Bronchial epithelial cell (primary cell): Measurements from ENCODE around the gene DMBT1. TPM values are rescaled to one million over a fixed set of nuclear protein-coding genes. Genes with fewer than 3 reads are reported as not detected.

Source experiments
- DNase-seq: peaks from one replicate; pipeline ENCODE4 v3.0.0-alpha.2; 2010; ENCODE audit warnings: low read depth
- FAIRE-seq: peaks from 2 replicates; lab custom pipeline; 2011; peaks lifted over from hg19 to GRCh38; lab: Jason Lieb, UNC
- H3K27me3 ChIP-seq: 2 replicates; pipeline ENCODE4 v1.5.1; 2011; ENCODE audit warnings: low read length; ENCODE audit not compliant: control insufficient read depth, insufficient read depth
- H3K36me3 ChIP-seq: 2 replicates; pipeline ENCODE4 v1.5.1; 2011; ENCODE audit warnings: low read length; ENCODE audit not compliant: control insufficient read depth, insufficient read depth
- H3K4me3 ChIP-seq: 2 replicates; pipeline ENCODE4 v1.5.1; 2011; ENCODE audit warnings: mild to moderate bottlenecking, low read depth, low read length, control low read depth
- total RNA-seq: library from RNA; depleted of rRNA; stranded (reverse); fragments of >200 nt; gene quantifications from 2 replicates; pipeline ENCODE4 v1.2.1, GENCODE V29; 2014
- TF ChIP-seq, protein P1 (sequence below): IDR thresholded peaks from 2 replicates; pipeline ENCODE4 v1.5.1; 2011; ENCODE audit warnings: mild to moderate bottlenecking, moderate library complexity, low read length, control low read depth, inconsistent platforms; ENCODE audit not compliant: insufficient read depth, severe bottlenecking

Gene DMBT1
- not detected in 2 replicates for total RNA-seq

DNA sequence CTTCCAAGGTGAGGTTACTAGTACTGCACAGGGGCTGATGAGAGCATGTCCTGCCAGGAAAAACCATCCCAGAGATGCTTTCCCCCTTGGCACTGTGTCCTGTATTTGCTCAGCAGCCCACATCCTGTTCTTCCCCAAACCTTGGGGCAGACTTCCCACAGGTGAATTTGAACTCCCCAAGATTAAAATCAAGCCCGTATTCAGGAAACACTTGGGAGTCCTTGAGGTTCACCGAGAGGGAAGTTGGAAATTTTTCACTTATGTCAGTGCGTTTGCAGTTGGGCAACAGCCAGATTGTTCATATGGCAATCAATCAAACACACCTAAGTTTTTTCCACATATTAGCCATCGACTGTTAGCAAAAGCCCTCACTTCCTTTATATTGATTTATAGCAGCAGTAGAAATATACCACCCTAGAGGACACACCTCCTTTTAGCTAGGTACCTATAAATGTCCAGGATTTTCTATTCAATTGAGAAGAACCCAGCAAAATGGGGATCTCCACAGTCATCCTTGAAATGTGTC is at the start of gene DMBT1:
TSS of gene DMBT1 (plus strand) at position 476 of the 526 bp plus-strand sequence. CDS start at position 493, 17 bp downstream.
- FAIRE-seq (no peak), DNase-seq (peak; percentile 50)
- TF ChIP-seq, protein P1, sequence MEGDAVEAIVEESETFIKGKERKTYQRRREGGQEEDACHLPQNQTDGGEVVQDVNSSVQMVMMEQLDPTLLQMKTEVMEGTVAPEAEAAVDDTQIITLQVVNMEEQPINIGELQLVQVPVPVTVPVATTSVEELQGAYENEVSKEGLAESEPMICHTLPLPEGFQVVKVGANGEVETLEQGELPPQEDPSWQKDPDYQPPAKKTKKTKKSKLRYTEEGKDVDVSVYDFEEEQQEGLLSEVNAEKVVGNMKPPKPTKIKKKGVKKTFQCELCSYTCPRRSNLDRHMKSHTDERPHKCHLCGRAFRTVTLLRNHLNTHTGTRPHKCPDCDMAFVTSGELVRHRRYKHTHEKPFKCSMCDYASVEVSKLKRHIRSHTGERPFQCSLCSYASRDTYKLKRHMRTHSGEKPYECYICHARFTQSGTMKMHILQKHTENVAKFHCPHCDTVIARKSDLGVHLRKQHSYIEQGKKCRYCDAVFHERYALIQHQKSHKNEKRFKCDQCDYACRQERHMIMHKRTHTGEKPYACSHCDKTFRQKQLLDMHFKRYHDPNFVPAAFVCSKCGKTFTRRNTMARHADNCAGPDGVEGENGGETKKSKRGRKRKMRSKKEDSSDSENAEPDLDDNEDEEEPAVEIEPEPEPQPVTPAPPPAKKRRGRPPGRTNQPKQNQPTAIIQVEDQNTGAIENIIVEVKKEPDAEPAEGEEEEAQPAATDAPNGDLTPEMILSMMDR, result no peak
- Histone ChIP-seq H3K36me3 (no peaks in the 10 kb centered on the region), H3K27me3 (peaks cover 10% of the 10 kb centered on the region), H3K4me3 (no peak within 1 kb of the TSS)

DNA sequence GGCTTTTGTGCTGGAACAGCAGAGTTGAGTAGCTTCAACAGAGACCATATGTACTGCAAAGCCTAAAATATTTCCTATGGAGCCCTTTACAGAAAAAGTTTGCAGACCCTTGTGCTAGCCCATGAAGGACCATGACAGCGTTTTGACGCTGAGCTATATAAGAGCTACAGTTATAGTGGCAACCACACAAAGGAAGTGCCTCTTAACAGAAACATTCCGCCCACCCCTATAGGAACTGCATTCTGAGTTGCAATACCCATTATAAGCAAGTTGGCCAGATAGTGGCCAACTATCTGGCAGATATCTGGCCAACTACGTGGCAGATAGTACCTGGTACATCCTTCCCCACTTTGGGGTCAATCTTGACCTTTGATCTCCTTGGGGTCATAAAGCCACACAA is 47.5 kb upstream of the DMBT1 start:
- FAIRE-seq (no peak), DNase-seq (no peak)
- TF ChIP-seq, protein P1, result no peak
- Histone ChIP-seq H3K36me3 (peaks cover 9% of the 10 kb centered on the region), H3K4me3 (no peak overlapping the region), H3K27me3 (no peaks in the 10 kb centered on the region)

DNA sequence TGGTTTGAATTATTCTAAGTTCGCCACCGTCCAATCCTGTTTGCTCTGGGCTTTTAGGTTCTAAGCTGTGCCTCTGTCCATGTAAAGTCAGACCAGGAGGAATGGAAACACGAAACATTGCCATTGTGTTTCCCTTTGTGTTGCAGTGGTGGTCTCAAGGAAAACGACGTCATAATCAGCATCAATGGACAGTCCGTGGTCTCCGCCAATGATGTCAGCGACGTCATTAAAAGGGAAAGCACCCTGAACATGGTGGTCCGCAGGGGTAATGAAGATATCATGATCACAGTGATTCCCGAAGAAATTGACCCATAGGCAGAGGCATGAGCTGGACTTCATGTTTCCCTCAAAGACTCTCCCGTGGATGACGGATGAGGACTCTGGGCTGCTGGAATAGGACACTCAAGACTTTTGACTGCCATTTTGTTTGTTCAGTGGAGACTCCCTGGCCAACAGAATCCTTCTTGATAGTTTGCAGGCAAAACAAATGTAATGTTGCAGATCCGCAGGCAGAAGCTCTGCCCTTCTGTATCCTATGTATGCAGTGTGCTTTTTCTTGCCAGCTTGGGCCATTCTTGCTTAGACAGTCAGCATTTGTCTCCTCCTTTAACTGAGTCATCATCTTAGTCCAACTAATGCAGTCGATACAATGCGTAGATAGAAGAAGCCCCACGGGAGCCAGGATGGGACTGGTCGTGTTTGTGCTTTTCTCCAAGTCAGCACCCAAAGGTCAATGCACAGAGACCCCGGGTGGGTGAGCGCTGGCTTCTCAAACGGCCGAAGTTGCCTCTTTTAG is 46.3 kb upstream of the DMBT1 start:
- H3K36me3 ChIP-seq, result peaks cover 9% of the 10 kb centered on the region
- H3K27me3 ChIP-seq, result no peaks in the 10 kb centered on the region
- TF ChIP-seq, protein P1, result no peak
- DNase-seq (peak; percentile 20), FAIRE-seq (no peak)
- H3K4me3 ChIP-seq, result no peak overlapping the region

DNA sequence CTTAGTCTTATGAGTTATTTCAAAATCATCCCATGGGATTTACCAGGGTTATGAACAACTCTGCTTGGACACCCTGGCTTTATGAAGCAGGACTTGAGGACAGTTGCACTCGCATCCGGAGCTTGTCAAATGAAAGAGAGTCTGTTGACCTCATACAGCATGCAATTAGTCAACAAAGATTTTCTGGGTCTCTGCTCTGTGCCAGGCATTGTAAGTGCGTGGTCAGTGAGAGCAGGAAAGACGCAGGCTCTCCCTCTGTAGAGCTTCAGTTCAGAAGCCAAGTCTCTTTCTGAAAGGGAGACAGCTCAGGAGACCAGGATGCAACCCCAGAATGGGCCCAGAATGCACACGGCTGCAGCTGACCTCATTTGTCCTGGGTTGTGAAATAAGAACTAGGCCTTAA is 45.5 kb upstream of the DMBT1 start:
- Histone ChIP-seq H3K4me3 (no peak overlapping the region), H3K27me3 (no peaks in the 10 kb centered on the region), H3K36me3 (peaks cover 9% of the 10 kb centered on the region)
- FAIRE-seq (no peak), DNase-seq (no peak)
- TF ChIP-seq, protein P1, result no peak

DNA sequence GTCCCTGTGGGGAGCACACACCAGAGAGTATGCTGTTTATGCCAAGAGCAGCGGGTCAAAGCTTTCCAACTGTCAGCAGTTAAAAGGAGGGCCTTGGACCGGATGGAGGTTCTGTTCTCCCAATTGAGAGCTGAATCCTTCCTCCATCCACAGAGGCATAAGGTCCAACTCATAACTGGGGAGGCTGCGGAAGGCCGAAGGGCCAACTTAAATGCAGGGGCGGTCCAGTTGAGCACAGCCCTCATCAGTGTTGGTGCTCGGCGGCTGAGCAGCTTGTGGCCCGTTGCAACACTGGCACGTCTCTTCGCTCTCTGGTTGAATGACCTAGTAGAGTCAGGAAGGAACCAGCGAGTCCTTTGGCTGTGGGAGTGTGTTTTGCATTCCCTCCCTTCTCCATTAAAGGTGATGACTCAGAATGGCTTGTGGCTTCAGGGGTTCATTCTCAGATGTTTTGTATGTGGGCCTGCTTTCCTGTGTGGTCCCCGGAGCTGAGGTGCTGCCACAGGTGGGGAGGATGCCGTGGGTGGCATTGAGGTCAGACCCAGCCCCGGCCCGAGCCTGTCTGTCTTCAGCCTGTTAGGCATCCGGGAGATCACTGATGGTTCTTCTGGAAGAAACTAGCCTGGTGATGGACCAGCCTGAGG is 44.8 kb upstream of the DMBT1 start:
- peak; percentile 18 for DNase-seq
- Histone ChIP-seq H3K36me3 (peaks cover 9% of the 10 kb centered on the region), H3K27me3 (no peaks in the 10 kb centered on the region), H3K4me3 (no peak overlapping the region)
- TF ChIP-seq, protein P1, result no peak
- no peak for FAIRE-seq
